ENCODE measurements around the gene WRAP53.

Gene WRAP53

GRCh38 chr17:7716901-7717755 lies 28.9 kb downstream of the WRAP53 start, which contains the start of gene DNAH2:
Gene DNAH2 (plus strand): TSS chr17:7717744. CDS start chr17:7719735, 1,991 bp downstream.
- in situ Hi-C loops (cut with HindIII; ENCODE audit: low pct_unique_long_range_greater_than_20kb, low sequenced_read_pairs) = no loop called here
- DNase-seq (ENCODE audit: low read depth in 1 of 2, low spot score in 1 of 2) = peak; percentile 56 to 91
- peak; percentile 51; the same call in 1 of the 2 replicates for TF ChIP-seq JUND (IDR thresholded peaks at IDR 0.05; ENCODE audit: low read depth)

GRCh38 chr17:7717756-7718350 lies 29.6 kb downstream of the WRAP53 start:
- DNase-seq (ENCODE audit: low read depth in 1 of 2, low spot score in 1 of 2) = no peak
- in situ Hi-C loops (cut with HindIII; ENCODE audit: low pct_unique_long_range_greater_than_20kb, low sequenced_read_pairs) = no loop called here
- TF ChIP-seq JUND (IDR thresholded peaks at IDR 0.05; ENCODE audit: low read depth) = no peak

- no peak for TF ChIP-seq JUND (IDR thresholded peaks at IDR 0.05; ENCODE audit: low read depth)
- in situ Hi-C loops (cut with HindIII; ENCODE audit: low pct_unique_long_range_greater_than_20kb, low sequenced_read_pairs) = no loop called here
- no peak for DNase-seq (ENCODE audit: low read depth in 1 of 2, low spot score in 1 of 2)
Observed at GRCh38 chr17:7719661-7720060, 31.4 kb downstream of the WRAP53 start.

- no peak for TF ChIP-seq JUND (IDR thresholded peaks at IDR 0.05; ENCODE audit: low read depth)
- DNase-seq (ENCODE audit: low read depth in 1 of 2, low spot score in 1 of 2) = no peak
- in situ Hi-C loops (cut with HindIII; ENCODE audit: low pct_unique_long_range_greater_than_20kb, low sequenced_read_pairs) = no loop called here
Observed at GRCh38 chr17:7720125-7720524, 31.8 kb downstream of the WRAP53 start.

- TF ChIP-seq JUND (IDR thresholded peaks at IDR 0.05; ENCODE audit: low read depth) = no peak
- in situ Hi-C loops (cut with HindIII; ENCODE audit: low pct_unique_long_range_greater_than_20kb, low sequenced_read_pairs) = no loop called here
Observed at GRCh38 chr17:7721612-7722011, 33.3 kb downstream of the WRAP53 start.

GRCh38 chr17:7727886-7728285 lies 39.6 kb downstream of the WRAP53 start:
- in situ Hi-C loops (cut with HindIII; ENCODE audit: low pct_unique_long_range_greater_than_20kb, low sequenced_read_pairs) = no loop called here
- no peak for TF ChIP-seq JUND (IDR thresholded peaks at IDR 0.05; ENCODE audit: low read depth)
- no peak for DNase-seq (ENCODE audit: low read depth in 1 of 2, low spot score in 1 of 2)

More at GRCh38 chr17:7721612-7722011, 33.3 kb downstream of the WRAP53 start:
- no peak for DNase-seq (ENCODE audit: low read depth in 1 of 2, low spot score in 1 of 2)

- in situ Hi-C loops (cut with HindIII; ENCODE audit: low pct_unique_long_range_greater_than_20kb, low sequenced_read_pairs) = no loop called here
- DNase-seq (ENCODE audit: low read depth in 1 of 2, low spot score in 1 of 2) = no peak
- TF ChIP-seq JUND (IDR thresholded peaks at IDR 0.05; ENCODE audit: low read depth) = no peak
Observed at GRCh38 chr17:7729816-7730215, 41.5 kb downstream of the WRAP53 start.

GRCh38 chr17:7732981-7733539 lies 44.8 kb downstream of the WRAP53 start:
- DNase-seq (ENCODE audit: low read depth in 1 of 2, low spot score in 1 of 2) = no peak
- in situ Hi-C loops (cut with HindIII; ENCODE audit: low pct_unique_long_range_greater_than_20kb, low sequenced_read_pairs) = no loop called here
- no peak for TF ChIP-seq JUND (IDR thresholded peaks at IDR 0.05; ENCODE audit: low read depth)

- in situ Hi-C loops (cut with HindIII; ENCODE audit: low pct_unique_long_range_greater_than_20kb, low sequenced_read_pairs) = no loop called here
- DNase-seq (ENCODE audit: low read depth in 1 of 2, low spot score in 1 of 2) = no peak
- TF ChIP-seq JUND (IDR thresholded peaks at IDR 0.05; ENCODE audit: low read depth) = no peak
Observed at GRCh38 chr17:7737601-7738000, 49.3 kb downstream of the WRAP53 start.

GRCh38 chr17:7739746-7740145 lies 51.5 kb downstream of the WRAP53 start:
- in situ Hi-C loops (cut with HindIII; ENCODE audit: low pct_unique_long_range_greater_than_20kb, low sequenced_read_pairs) = no loop called here
- no peak for DNase-seq (ENCODE audit: low read depth in 1 of 2, low spot score in 1 of 2)
- no peak for TF ChIP-seq JUND (IDR thresholded peaks at IDR 0.05; ENCODE audit: low read depth)

- in situ Hi-C loops (cut with HindIII; ENCODE audit: low pct_unique_long_range_greater_than_20kb, low sequenced_read_pairs) = no loop called here
- TF ChIP-seq JUND (IDR thresholded peaks at IDR 0.05; ENCODE audit: low read depth) = no peak
- DNase-seq (ENCODE audit: low read depth in 1 of 2, low spot score in 1 of 2) = no peak
Observed at GRCh38 chr17:7740481-7741001, 52.3 kb downstream of the WRAP53 start.

GRCh38 chr17:7742729-7743128 lies 54.5 kb downstream of the WRAP53 start:
- in situ Hi-C loops (cut with HindIII; ENCODE audit: low pct_unique_long_range_greater_than_20kb, low sequenced_read_pairs) = no loop called here
- no peak for TF ChIP-seq JUND (IDR thresholded peaks at IDR 0.05; ENCODE audit: low read depth)
- DNase-seq (ENCODE audit: low read depth in 1 of 2, low spot score in 1 of 2) = no peak

GRCh38 chr17:7744416-7744815 lies 56.1 kb downstream of the WRAP53 start:
- in situ Hi-C loops (cut with HindIII; ENCODE audit: low pct_unique_long_range_greater_than_20kb, low sequenced_read_pairs) = no loop called here
- DNase-seq (ENCODE audit: low read depth in 1 of 2, low spot score in 1 of 2) = no peak
- no peak for TF ChIP-seq JUND (IDR thresholded peaks at IDR 0.05; ENCODE audit: low read depth)
